K562 (cell line): ENCODE data around the gene LTN1. TPM values are rescaled to one million over a fixed set of nuclear protein-coding genes. Genes with fewer than 3 reads are reported as not detected.
A peak's percentile ranks its signal among the peaks of the same experiment; 100 is the strongest.

Experiments
- ELF4 ChIP-seq: fragments of 450-650 bp; formaldehyde crosslinking; IDR thresholded peaks from 2 replicates; pipeline ENCODE4 v1.4.0; 2022; ENCODE audit warnings: missing genetic modification characterization
- FIP1L1 ChIP-seq: fragments of 200-400 bp; formaldehyde crosslinking; IDR thresholded peaks from 2 replicates; pipeline ENCODE4 v1.6.1; 2018; ENCODE audit warnings: mild to moderate bottlenecking, low read depth, low read length; ENCODE audit not compliant: poor library complexity, severe bottlenecking
- HDAC2 ChIP-seq: fragments of 450-650 bp; IDR thresholded peaks from 2 replicates; pipeline ENCODE4 v1.6.1; 2016; ENCODE audit warnings: mild to moderate bottlenecking
- KAT7 ChIP-seq: sonication (generic); formaldehyde crosslinking; IDR thresholded peaks from 2 replicates; pipeline ENCODE4 v1.8.0; 2022; ENCODE audit warnings: missing genetic modification reagents, mild to moderate bottlenecking, borderline replicate concordance
- MEF2D ChIP-seq: conservative IDR thresholded peaks from 2 replicates; pipeline ENCODE4 v1.6.1; 2016; ENCODE audit warnings: low read depth, missing genetic modification characterization, missing compliant biosample characterization
- OTX1 ChIP-seq: fragments of 450-650 bp; formaldehyde crosslinking; IDR thresholded peaks from 2 replicates; pipeline ENCODE4 v1.4.0; 2022; ENCODE audit warnings: mild to moderate bottlenecking
- SAFB ChIP-seq: fragments of 200-400 bp; formaldehyde crosslinking; IDR thresholded peaks from 2 replicates; pipeline ENCODE4 v1.6.1; 2017; ENCODE audit warnings: low read depth, low read length, borderline replicate concordance
- SP1 ChIP-seq: sonication (generic); formaldehyde crosslinking; IDR thresholded peaks from 2 replicates; pipeline ENCODE4 v1.8.1; 2022; ENCODE audit warnings: mild to moderate bottlenecking, missing genetic modification reagents
- SRF ChIP-seq, 2 experiments: fragments of 250-450, 450-650 bp in 1 of 2; sonication (Bioruptor Pico) in 1 of 2; sonication (generic) in 1 of 2; formaldehyde crosslinking; IDR thresholded peaks; 2 replicates each; pipeline versions ENCODE4 v1.5.0 to v1.5.1; 2020 to 2022; ENCODE audit warnings: mild to moderate bottlenecking in 1 of 2, missing genetic modification reagents in 1 of 2
- SUPT5H ChIP-seq: fragments of 450-650 bp; IDR thresholded peaks from 2 replicates; pipeline ENCODE4 v1.6.1; 2016
- ZBTB8A ChIP-seq: fragments of 450-650 bp; IDR thresholded peaks from 2 replicates; pipeline ENCODE4 v1.6.1; 2018; ENCODE audit warnings: mild to moderate bottlenecking, moderate library complexity; ENCODE audit not compliant: partially characterized antibody
- ZNF696 ChIP-seq: fragments of 250-450 bp; sonication (Bioruptor Pico); conservative IDR thresholded peaks from 2 replicates; pipeline ENCODE4 v1.4.0; 2020; ENCODE audit warnings: mild to moderate bottlenecking, moderate library complexity
- ZNF717 ChIP-seq: fragments of 250-450 bp; sonication (Bioruptor Pico); IDR thresholded peaks from 2 replicates; pipeline ENCODE4 v1.5.0; 2021
- polyA plus RNA-seq, 8 experiments: library from polyadenylated mRNA; depleted of rRNA in 4 of 8; stranded (reverse) in 5 of 8; unstranded in 3 of 8; fragments of >200 nt; fragmentation: Nextera tagmentation in 2 of 8; fragmentation: Illumina TruSeq in 1 of 8; extraction: Ambion mirVana in 2 of 8; extraction: Trizol in 1 of 8; gene quantifications; 2 replicates each; pipeline versions ENCODE4 v1.2.1 to v1.2.3, GENCODE V29; 2011 to 2014; ENCODE audit warnings: inconsistent platforms in 1 of 8, missing spikeins in 1 of 8
- total RNA-seq, 7 experiments: library from RNA; depleted of rRNA in 6 of 7; stranded (reverse); fragments of >200 nt in 6 of 7; fragmentation: Illumina TruSeq in 2 of 7; extraction: Trizol in 2 of 7; gene quantifications; 2 replicates each; pipeline versions ENCODE4 v1.2.1 to v1.2.3, GENCODE V29; 2011 to 2021; ENCODE audit warnings: low replicate concordance in 1 of 7
- TF ChIP-seq, protein P1 (sequence below): fragments of 450-650 bp; IDR thresholded peaks from 2 replicates; pipeline ENCODE4 v1.7.1; 2018; ENCODE audit warnings: mild to moderate bottlenecking, low read depth; ENCODE audit not compliant: partially characterized antibody
- TF ChIP-seq, protein P2 (sequence below): IDR thresholded peaks from 3 replicates; pipeline ENCODE4 v1.6.1; 2011; ENCODE audit warnings: borderline replicate concordance, mild to moderate bottlenecking; ENCODE audit not compliant: insufficient read length, insufficient read depth
- TF ChIP-seq, protein P3 (sequence below): fragments of 250-450 bp; sonication (Bioruptor Pico); IDR thresholded peaks from 2 replicates; pipeline ENCODE4 v1.5.0; 2021; ENCODE audit warnings: mild to moderate bottlenecking, moderate library complexity
- TF ChIP-seq, protein P4 (sequence below): fragments of 250-450 bp; sonication (Bioruptor Pico); IDR thresholded peaks from 2 replicates; pipeline ENCODE4 v1.9.0; 2021; ENCODE audit warnings: mild to moderate bottlenecking, inconsistent platforms

The LTN1 gene
- total and polyA plus RNA-seq, 9 of the 15 experiments (the other 6 are each of a cell fraction or from before 2014, with no cell fraction given), result 15.7 to 49.6 (median 28.7) TPM

DNA sequence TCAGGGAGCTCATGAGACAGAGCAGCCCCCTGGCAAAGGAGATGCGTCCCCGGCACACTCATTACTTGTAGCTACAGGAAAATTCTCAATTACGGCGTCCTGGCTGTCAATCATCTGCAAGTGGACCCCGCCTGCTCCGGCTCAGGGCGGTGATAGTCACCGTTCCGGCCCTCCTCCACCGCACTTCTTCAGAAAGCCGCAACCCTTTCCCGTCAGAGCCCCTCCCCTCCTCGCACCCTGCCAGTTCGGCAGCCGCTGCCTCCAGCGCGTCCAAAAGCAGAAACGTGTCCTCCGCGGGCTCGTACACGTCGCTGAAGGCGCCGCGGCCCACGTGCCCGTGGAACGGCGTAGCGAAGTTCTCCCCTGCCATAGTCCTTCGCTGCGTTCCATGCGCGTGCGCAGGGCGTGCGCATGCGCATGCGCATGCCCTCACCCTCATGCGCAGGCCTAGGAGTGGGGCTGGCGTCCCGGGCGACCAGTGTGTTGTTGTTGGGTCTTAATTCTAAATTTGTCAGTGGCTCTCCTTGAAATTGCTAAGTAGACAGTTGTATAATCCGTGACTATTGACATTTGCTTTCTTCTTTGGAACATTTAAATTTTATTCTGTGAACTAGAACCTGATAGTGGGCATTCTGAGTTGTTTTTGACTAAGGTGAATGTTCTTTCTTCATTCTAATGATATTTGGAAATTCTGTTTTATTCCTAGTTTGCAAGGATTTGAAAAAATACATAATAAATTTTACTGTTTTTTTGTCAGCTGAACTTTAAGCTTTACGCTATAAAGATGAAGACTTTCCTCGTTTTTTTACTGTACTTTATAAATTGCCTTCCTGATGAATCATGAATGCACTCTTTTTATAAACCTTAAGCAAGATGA, 107.5 kb downstream of the LTN1 start (continued):
- TF ChIP-seq, protein P1, sequence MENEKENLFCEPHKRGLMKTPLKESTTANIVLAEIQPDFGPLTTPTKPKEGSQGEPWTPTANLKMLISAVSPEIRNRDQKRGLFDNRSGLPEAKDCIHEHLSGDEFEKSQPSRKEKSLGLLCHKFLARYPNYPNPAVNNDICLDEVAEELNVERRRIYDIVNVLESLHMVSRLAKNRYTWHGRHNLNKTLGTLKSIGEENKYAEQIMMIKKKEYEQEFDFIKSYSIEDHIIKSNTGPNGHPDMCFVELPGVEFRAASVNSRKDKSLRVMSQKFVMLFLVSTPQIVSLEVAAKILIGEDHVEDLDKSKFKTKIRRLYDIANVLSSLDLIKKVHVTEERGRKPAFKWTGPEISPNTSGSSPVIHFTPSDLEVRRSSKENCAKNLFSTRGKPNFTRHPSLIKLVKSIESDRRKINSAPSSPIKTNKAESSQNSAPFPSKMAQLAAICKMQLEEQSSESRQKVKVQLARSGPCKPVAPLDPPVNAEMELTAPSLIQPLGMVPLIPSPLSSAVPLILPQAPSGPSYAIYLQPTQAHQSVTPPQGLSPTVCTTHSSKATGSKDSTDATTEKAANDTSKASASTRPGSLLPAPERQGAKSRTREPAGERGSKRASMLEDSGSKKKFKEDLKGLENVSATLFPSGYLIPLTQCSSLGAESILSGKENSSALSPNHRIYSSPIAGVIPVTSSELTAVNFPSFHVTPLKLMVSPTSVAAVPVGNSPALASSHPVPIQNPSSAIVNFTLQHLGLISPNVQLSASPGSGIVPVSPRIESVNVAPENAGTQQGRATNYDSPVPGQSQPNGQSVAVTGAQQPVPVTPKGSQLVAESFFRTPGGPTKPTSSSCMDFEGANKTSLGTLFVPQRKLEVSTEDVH, result peak; percentile 2
- TF ChIP-seq ZBTB8A (no peak), SP1 (peak; percentile 78), ELF4 (CRISPR knock-in tag) (peak; percentile 49; the same call in 1 of the 2 replicates), SAFB (peak; percentile 80; the same call in 1 of the 2 replicates), KAT7 (CRISPR knock-in tag) (peak; percentile 88; the same call in 1 of the 2 replicates), OTX1 (peak; percentile 81; the same call in 1 of the 2 replicates), SUPT5H (peak; percentile 98), SRF (CRISPR knock-in tag; IDR thresholded peaks at IDR 0.05) (peak in 1 of 2 experiments; percentile 80; a peak in 2 of 4 replicates), ZNF717 (CRISPR knock-in tag) (no peak), ZNF696 (no peak), HDAC2 (peak; percentile 91; the same call in 1 of the 2 replicates), MEF2D (tag) (no peak; the same call in 1 of the 2 replicates), FIP1L1 (peak; percentile 83)
- TF ChIP-seq, protein P2, sequence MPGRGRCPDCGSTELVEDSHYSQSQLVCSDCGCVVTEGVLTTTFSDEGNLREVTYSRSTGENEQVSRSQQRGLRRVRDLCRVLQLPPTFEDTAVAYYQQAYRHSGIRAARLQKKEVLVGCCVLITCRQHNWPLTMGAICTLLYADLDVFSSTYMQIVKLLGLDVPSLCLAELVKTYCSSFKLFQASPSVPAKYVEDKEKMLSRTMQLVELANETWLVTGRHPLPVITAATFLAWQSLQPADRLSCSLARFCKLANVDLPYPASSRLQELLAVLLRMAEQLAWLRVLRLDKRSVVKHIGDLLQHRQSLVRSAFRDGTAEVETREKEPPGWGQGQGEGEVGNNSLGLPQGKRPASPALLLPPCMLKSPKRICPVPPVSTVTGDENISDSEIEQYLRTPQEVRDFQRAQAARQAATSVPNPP, result no peak
- TF ChIP-seq, protein P3, sequence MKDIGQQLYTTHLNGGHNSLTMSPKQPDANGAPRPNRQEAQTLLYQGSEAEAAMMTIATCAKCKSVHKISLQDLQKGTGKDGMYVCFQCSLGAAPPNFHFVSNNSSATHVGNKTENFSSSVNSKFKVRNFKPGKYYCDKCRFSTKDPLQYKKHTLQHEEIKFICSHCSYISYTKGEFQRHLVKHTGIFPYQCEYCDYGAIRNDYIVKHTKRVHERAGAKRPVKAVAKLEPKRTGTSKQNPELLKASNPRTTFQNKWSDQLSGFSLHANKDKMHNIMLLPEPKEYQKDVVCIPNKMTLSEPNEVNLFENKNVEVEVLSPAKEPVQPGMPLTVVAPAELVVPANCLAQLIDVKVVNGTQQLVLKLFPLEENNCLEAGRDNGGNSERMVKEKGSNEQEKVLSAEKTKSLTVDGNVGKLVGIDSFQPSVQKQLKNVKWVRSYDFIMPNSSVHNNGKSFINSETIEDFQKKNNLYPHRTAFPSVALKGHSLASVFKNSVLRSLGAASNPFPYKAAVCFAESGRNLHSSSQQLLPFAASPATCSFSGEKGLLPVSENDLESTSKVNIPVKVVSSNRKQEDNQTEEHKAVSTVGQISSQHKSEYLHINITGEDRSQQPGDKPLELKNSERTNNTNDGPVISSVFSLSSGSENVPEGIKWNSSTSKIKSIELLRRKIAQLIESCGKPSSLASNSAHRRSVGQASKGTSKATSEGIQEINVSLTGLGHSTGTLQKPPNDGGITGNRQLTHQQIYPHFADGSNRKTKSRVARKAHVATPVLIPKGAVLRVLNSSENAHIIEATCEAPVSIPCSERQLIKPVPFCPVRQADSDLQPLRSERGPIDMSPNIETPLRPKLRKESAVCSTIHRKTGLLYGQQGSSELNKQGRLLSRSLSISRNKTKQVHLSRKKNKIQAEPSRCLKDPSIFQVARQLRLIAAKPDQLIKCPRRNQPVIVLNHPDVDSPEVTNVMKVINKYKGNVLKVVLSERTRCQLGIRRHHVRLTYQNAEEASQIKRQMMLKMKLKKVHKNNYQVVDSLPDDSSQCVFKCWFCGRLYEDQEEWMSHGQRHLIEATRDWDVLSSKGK (CRISPR knock-in tag), result no peak
- TF ChIP-seq, protein P4, sequence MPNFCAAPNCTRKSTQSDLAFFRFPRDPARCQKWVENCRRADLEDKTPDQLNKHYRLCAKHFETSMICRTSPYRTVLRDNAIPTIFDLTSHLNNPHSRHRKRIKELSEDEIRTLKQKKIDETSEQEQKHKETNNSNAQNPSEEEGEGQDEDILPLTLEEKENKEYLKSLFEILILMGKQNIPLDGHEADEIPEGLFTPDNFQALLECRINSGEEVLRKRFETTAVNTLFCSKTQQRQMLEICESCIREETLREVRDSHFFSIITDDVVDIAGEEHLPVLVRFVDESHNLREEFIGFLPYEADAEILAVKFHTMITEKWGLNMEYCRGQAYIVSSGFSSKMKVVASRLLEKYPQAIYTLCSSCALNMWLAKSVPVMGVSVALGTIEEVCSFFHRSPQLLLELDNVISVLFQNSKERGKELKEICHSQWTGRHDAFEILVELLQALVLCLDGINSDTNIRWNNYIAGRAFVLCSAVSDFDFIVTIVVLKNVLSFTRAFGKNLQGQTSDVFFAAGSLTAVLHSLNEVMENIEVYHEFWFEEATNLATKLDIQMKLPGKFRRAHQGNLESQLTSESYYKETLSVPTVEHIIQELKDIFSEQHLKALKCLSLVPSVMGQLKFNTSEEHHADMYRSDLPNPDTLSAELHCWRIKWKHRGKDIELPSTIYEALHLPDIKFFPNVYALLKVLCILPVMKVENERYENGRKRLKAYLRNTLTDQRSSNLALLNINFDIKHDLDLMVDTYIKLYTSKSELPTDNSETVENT, result peak; percentile 94
